Measurements from ENCODE around the gene WDR83.

DNA sequence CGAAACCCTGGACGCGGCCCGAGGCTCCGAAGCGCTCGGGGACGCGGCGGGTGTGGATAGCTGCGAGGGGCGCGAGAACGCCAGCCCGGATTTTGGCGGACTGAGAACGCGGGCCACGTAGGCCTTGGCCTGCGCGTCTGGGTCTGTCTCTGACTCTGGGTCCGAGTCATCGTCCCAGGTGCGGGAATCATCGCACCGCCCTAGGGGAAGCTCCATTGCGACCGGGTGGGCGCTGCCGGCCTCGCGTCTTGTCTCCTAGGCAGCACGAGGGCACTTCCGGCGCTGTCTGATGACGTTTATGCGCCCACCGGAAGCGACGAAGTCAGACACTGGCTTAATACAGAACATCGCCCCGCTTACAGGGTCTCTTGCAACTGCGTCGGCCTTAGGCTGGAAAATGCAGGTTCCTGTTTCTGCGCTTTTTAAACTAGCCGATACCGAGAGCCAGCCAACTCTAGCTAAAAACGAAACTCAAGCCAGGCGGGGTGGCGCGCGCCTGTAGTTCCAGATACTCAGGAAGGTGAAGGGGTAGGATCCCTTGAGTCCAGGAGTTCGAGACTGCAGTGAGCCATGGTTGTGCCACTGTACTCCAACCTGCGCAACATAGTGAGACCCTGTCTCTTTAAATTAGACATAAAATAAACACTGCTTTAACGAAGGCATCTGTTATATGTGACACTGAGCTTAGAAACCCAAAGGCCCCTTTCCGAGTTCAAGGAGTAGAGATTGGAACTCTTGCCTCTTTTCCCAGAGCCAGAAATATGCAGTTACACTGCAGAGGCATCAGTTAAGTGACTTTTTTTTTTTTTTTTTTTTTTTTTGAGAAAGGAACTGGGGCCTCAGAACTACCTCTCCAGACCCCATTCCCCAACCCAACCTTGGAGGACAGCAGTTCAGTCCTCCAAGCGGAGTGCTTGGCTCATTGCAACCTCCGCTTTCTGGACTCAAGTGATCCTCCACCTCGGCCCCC is 30.0 kb downstream of the WDR83 start, which contains the start of gene FBXW9:
- peak; percentile 88 for TF ChIP-seq POLR2A (IDR thresholded peaks at IDR 0.05; ENCODE audit: low read depth, low read length)
- TF ChIP-seq, protein P1, sequence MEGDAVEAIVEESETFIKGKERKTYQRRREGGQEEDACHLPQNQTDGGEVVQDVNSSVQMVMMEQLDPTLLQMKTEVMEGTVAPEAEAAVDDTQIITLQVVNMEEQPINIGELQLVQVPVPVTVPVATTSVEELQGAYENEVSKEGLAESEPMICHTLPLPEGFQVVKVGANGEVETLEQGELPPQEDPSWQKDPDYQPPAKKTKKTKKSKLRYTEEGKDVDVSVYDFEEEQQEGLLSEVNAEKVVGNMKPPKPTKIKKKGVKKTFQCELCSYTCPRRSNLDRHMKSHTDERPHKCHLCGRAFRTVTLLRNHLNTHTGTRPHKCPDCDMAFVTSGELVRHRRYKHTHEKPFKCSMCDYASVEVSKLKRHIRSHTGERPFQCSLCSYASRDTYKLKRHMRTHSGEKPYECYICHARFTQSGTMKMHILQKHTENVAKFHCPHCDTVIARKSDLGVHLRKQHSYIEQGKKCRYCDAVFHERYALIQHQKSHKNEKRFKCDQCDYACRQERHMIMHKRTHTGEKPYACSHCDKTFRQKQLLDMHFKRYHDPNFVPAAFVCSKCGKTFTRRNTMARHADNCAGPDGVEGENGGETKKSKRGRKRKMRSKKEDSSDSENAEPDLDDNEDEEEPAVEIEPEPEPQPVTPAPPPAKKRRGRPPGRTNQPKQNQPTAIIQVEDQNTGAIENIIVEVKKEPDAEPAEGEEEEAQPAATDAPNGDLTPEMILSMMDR (IDR thresholded peaks at IDR 0.05; ENCODE audit: extremely low read depth in 1 of 2, insufficient read depth in 1 of 2, low read depth in 1 of 2, low read length in 2 of 2) = no peak
